Panc1 (cell line): ENCODE data around the gene SYP.

Experiments used
- CTCF ChIP-seq: fragments of 450-650 bp; IDR thresholded peaks from 2 replicates; pipeline ENCODE4 v1.5.1; 2017; ENCODE audit warnings: mild to moderate bottlenecking
- POLR2AphosphoS5 ChIP-seq: IDR thresholded peaks from 2 replicates; pipeline ENCODE4 v1.6.1; 2012; ENCODE audit warnings: mild to moderate bottlenecking, low read depth, low read length, moderate library complexity
- REST ChIP-seq, 2 experiments: IDR thresholded peaks; 2 replicates each; pipeline ENCODE4 v1.6.1; 2011 to 2012; ENCODE audit warnings: low read depth in 2 of 2, control low read depth in 1 of 2, low read length in 1 of 2, mild to moderate bottlenecking in 1 of 2, moderate library complexity in 1 of 2; ENCODE audit not compliant: insufficient read depth in 1 of 2
- SIN3A ChIP-seq: IDR thresholded peaks from 2 replicates; pipeline ENCODE4 v1.6.1; 2012; ENCODE audit warnings: low read depth, mild to moderate bottlenecking, low read length, moderate library complexity, borderline replicate concordance; ENCODE audit not compliant: insufficient read depth
- TCF7L2 ChIP-seq: IDR thresholded peaks from 2 replicates; pipeline ENCODE4 v1.6.1; 2011; ENCODE audit warnings: mild to moderate bottlenecking, low read depth, low read length, inconsistent platforms

GRCh38 chrX:49227726-49228125, 27.7 kb upstream of the SYP start:
- TF ChIP-seq CTCF: no peak
- no peak for TF ChIP-seq TCF7L2
- TF ChIP-seq POLR2AphosphoS5: no peak
- no peak for TF ChIP-seq REST (IDR thresholded peaks at IDR 0.05; ENCODE audit: insufficient read depth in 1 of 2, low read depth in 2 of 2, low read length in 1 of 2)
- TF ChIP-seq SIN3A: no peak
